CD4-positive, alpha-beta T cell treated with Interleukin-12 subunit alpha and Interleukin-12 subunit beta, for 1 hour (primary cell): Measurements from ENCODE around the gene CSPG5.

Experiments
- DNase-seq: peaks from one replicate; pipeline ENCODE4 v3.0.0-alpha.2; 2020

CSPG5 gene

GRCh38 chr3:47536221-47536891 is 42.3 kb downstream of the CSPG5 start:
- no peak for DNase-seq

DNA sequence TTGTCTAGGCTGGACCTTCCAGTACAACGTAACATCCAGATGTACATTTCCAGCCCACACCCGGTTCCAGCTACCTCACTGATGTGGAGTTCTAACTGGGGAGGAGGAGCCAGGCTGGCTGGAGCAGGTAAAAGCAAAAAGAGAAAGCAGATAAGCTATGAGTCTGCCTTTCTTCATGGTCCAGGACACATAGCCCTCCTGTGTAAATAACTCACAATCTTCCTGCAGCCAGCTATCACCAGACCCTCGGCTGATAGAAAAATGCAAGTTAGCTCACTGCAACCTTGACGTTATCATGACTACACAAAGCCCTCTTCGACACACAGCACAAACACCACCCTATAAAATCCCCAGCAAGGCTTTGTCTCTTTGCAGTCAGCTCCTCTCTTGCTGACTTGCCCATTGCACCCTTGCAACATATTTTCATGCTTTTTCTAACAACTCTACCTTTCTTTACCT is 44.6 kb downstream of the CSPG5 start:
- no peak for DNase-seq

DNA sequence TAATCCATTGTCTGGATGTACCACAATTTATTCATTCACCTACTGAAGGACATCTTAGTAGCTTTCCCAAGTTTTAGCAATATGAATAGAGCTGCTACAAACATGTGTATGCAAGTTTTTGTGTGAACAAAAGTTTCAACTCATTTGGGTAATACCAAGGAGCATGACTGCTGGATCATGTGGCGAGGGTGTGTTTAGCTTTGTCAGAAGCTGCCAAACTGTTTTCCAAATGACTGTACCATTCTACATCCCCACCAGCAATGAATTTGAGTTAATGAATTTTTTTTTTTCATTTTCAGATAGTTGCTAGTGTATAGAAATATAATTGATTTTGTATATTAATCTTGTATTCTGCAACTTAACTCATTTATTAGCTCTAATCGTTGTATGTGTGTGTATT is 45.2 kb downstream of the CSPG5 start:
- DNase-seq = no peak

- DNase-seq = no peak
These were observed 50.5 kb downstream of the CSPG5 start for GRCh38 chr3:47527952-47528725.

- no peak for DNase-seq
These were observed 53.0 kb downstream of the CSPG5 start for GRCh38 chr3:47525617-47526016.

- no peak for DNase-seq
These were observed 55.2 kb downstream of the CSPG5 start for GRCh38 chr3:47523310-47524073.

DNA sequence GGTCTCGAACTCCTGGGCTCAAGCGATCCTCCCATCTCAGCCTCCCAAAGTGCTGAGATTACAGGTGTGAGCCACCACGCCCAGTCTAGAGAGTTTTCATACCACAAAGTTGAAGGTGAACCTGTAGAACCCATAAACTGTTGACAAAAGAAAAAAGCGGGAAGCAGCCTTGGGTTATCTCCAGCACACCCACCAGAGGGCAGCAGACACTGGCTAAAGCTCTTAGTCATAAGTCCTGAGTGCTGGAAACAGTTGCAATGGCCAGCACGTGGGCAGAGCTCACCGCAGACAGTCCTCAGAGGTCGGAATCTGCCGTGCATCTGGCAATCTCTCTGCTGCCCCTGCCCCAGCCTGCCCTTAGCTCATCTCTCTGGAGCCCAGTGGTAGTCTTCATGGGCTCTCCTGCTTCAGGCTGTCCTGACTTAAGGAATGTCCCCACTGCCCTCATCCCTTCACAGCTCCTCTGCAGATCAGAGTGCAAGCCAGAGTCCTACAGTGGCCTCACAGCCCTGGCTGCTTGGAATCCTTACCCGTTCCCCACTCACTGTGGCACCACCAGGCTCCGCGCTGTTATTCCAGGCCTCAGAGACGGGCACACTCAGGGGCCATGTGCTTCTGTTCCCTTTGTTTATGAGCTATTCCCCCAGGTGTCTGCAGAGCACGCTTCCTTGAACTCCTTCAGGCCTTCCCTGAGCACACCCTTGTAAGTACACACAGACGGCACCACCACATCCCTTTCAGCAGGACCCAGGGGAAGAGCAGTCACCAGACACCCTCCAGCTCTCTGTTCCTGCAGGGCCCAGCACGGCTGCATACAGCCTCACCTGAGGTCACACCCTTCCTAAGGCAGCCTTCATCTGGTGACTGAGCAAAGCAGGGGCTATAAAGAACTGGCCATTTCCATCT is 56.3 kb downstream of the CSPG5 start:
- DNase-seq = peak; percentile 82

DNA sequence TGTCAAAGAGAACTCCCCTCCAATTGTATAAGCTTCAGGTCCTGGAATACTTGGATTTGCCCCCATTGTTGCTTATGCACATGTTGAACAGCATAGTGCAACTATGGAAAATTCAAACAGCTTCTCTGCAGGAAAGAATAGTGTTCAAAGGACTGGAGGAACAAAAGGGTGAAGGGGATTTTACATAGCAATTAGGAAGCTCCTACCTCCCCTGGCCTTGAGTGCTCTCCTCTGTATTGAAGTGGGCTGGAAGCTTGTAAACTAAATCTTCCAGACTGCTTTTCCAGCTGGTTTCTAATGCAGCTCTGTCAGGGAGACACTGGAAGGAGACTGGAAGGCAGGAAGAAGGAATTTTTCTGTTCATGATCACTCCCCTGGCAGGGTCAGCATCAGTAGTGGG is 57.9 kb downstream of the CSPG5 start:
- DNase-seq = no peak

GRCh38 chr3:47517937-47518336 is 60.7 kb downstream of the CSPG5 start:
- DNase-seq = no peak

DNA sequence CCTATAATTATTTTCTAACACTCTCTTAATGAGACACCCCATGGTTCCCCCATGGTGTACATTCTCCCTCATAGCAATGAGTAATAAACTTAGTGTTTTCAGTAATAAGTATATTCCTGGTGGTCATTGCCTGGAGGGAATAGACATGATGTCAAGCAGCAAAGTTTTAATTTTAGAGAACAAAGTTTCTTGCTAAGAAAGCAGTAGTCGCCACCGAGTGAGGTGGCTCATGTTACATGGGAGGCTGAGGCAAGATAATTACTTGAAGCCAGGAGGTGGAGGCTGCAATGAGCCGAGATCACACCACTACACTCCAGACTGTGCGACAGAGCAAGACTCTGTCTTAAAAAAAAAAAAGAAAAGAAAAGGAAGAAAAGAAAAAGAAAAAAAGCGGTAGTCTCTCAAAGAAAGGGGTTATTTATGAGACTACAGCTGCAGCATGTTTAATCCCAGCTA is 62.8 kb downstream of the CSPG5 start:
- DNase-seq = no peak

DNA sequence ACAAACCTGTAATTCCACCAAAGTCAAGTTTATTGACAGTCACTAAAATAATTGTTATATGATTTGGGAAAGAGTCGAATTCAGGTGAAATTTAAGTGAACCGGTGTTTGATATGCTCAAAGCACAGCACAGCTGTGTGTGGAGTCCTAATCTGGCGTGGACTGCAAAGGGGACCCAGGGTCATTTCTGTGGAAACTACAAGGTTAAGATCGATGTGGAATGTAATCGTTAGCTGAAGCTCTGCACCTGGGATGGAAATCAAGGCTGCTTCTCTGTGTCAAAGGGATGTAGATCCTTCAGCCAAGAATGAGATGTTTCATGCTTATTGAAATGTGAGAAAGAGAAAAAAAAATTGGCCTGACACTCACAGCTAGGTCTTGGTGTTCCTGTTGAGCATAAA is 63.6 kb downstream of the CSPG5 start:
- DNase-seq = no peak

DNA sequence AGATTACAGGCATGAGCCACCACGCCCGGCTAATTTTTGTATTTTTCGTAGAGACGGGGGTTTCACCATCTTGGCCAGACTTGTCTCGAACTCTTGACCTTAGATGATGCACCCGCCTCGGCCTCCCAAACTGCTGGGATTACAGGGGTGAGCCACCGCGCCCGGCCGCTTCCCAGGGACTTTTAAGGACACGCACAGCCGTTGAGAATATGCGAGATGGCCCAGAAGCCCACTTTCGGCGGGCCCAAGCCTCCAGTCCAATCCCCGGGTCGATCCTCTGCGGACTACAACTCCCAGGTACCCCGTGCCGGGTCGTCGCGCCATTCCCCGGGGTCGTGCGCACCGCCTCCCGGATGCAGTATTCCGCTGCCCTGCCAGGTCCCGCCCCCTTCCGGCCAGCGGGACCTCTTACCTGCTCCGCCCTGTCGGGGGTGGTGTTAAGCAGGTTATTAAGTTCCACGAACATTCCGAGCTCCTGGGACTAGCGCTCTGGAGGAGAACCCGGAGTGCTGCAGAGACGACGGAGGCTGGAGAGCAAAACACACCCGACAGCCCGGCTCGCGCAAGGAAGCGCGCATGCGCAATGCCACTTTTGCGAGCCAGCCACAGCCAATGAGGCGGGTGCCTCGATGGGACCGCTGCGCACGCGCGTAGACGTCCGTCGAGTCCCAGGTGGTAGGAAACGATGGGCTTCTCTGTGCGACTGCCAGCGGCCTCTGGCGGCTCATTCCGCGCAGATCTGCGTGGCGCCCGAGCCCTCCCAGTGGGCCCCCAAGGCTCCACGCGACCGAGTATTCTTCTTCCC is 65.3 kb downstream of the CSPG5 start, which contains the start of gene ELP6:
ELP6 (minus strand) TSS at position 588 of the 805 bp plus-strand sequence; CDS start at position 466, 122 bp downstream.
- peak; percentile 97 for DNase-seq

DNA sequence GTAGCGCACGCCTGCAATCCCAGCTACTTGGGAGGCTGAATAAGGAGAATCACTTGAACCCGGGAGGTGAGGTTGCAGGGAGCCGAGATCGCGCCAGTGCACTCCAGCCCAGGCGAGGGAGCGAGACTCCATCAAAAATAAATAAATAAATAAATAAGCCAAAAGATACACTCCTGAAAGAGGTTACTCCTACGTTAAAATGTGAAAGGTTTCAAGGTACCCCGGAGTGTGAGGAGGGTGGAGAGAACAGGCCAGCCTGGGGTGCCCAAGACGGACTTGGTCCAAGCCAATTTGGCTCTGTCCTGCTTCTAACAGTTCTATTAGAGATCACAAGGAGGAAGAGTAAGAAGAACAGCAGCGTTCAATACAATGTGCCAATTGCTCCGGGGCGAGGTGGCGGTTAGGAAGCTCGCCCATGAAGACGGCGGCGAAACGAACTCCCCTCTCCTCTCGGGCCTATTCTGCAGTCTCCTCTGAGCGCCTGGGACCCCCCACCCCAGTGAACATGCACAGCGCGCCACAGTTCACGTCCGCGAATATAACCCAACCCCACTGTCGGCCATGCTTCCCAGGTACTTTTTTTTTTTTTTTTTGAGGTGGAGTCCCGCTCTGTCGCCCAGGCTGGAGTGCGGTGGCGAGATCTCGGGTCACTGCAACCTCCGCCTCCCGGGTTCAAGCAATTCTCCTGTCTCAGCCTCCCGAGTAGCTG is 66.1 kb downstream of the CSPG5 start:
- DNase-seq = peak; percentile 33
